RWPE2 (cell line): ENCODE results near the gene CENPN.

ENCODE experiments used
- ATAC-seq: fragments of 200-7000 bp; cut with Tn5 transposase; 3 replicates; pipeline ENCODE4 v1.9.1; 2021; ENCODE audit warnings: low read depth
- DNase-seq: peaks from one replicate; pipeline ENCODE4 v3.0.0-alpha.2; 2020; ENCODE audit warnings: low spot score
- H3K27ac ChIP-seq: fragments of 450-650 bp; 2 replicates; pipeline ENCODE4 v1.5.1; 2017; ENCODE audit warnings: mild to moderate bottlenecking; ENCODE audit not compliant: poor library complexity, severe bottlenecking
- H3K27me3 ChIP-seq: fragments of 250-450 bp; sonication (Bioruptor Pico); 2 replicates; pipeline ENCODE4 v1.5.1; 2021; ENCODE audit warnings: mild to moderate bottlenecking, moderate library complexity; ENCODE audit not compliant: insufficient read depth, poor library complexity, severe bottlenecking
- H3K36me3 ChIP-seq: fragments of 250-450 bp; sonication (Bioruptor Pico); 2 replicates; pipeline ENCODE4 v1.5.1; 2020; ENCODE audit warnings: low read depth, mild to moderate bottlenecking, moderate library complexity
- H3K4me1 ChIP-seq: fragments of 250-450 bp; sonication (Bioruptor Pico); 2 replicates; pipeline ENCODE4 v1.5.1; 2021; ENCODE audit warnings: mild to moderate bottlenecking, moderate library complexity; ENCODE audit not compliant: insufficient read depth, poor library complexity, severe bottlenecking
- H3K4me3 ChIP-seq: fragments of 250-450 bp; sonication (Bioruptor Pico); 2 replicates; pipeline ENCODE4 v1.5.1; 2021; ENCODE audit warnings: mild to moderate bottlenecking, moderate library complexity; ENCODE audit not compliant: severe bottlenecking
- H3K9me3 ChIP-seq: fragments of 250-450 bp; sonication (Bioruptor Pico); 2 replicates; pipeline ENCODE4 v1.5.1; 2021; ENCODE audit warnings: mild to moderate bottlenecking, moderate library complexity; ENCODE audit not compliant: severe bottlenecking
- TF ChIP-seq, protein P1 (sequence below): fragments of 450-650 bp; IDR thresholded peaks from one replicate; pipeline ENCODE4 v1.5.1; 2017; ENCODE audit warnings: mild to moderate bottlenecking, moderate library complexity; ENCODE audit not compliant: poor library complexity, severe bottlenecking

CENPN gene, protein sequence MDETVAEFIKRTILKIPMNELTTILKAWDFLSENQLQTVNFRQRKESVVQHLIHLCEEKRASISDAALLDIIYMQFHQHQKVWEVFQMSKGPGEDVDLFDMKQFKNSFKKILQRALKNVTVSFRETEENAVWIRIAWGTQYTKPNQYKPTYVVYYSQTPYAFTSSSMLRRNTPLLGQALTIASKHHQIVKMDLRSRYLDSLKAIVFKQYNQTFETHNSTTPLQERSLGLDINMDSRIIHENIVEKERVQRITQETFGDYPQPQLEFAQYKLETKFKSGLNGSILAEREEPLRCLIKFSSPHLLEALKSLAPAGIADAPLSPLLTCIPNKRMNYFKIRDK

DNA sequence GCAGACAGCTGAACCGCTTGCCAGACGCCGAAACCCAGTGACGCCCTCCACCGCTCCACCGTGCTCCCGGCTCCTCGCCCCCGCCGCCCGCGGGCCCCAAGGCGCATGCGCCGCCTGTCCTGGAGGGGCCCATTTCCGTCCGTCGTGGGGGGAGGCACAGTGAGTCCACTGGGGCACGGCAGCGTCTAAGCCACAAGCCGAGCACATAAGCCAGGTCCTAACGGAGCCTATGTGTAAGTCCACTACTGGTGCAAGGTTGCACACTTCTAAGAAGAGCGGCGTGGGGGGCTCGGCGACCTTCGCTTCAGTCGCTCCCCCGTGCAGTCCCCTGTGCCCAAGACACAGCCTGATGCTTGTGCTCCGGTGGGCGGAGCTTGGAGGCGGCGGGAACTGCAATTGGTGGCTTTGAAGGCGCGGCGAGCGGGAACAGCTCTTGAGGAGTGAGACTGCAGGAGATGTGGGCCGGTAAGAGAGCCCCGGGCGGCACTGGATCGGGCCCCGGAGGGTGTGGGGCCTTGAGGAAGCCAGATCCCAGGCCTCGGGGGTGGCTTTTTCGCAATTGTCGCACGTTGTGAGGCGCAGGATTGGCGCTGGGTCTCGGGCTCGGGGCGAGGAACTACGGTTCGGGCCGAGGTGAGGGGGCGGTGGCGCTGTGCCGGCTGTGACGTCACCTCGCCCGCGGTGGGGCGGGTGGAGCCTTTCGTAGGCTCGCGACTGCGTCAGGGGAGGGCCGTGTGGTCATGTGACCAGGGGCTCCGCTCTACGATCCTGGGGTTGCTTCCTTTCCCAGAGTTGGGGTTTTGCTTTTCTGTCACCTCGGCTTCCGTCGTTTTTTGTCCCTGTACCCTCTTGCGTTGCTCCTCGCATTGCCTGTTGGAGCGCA, at the start of gene CENPN, which contains the start of gene CMC2:
Gene CENPN, plus strand, starts transcription at position 402 of the 883 bp plus-strand sequence. CDS start 4,726 bp downstream, outside the sequence.
Gene CMC2, minus strand, starts transcription at position 73 of the 883 bp plus-strand sequence. CDS start 9,491 bp downstream, outside the sequence.
- Histone ChIP-seq H3K27me3 (no peaks in the 10 kb centered on the region), H3K36me3 (peaks cover 19% of the 10 kb centered on the region), H3K4me3 (peak within 1 kb of the TSS; percentile 84), H3K27ac (peak within 1 kb of the TSS; percentile 74), H3K9me3 (no peaks in the 10 kb centered on the region), H3K4me1 (peaks cover 15% of the 10 kb centered on the region)
- ATAC-seq (peak; percentile 89), DNase-seq (peak; percentile 99)
- TF ChIP-seq, protein P1, sequence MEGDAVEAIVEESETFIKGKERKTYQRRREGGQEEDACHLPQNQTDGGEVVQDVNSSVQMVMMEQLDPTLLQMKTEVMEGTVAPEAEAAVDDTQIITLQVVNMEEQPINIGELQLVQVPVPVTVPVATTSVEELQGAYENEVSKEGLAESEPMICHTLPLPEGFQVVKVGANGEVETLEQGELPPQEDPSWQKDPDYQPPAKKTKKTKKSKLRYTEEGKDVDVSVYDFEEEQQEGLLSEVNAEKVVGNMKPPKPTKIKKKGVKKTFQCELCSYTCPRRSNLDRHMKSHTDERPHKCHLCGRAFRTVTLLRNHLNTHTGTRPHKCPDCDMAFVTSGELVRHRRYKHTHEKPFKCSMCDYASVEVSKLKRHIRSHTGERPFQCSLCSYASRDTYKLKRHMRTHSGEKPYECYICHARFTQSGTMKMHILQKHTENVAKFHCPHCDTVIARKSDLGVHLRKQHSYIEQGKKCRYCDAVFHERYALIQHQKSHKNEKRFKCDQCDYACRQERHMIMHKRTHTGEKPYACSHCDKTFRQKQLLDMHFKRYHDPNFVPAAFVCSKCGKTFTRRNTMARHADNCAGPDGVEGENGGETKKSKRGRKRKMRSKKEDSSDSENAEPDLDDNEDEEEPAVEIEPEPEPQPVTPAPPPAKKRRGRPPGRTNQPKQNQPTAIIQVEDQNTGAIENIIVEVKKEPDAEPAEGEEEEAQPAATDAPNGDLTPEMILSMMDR: no peak

DNA sequence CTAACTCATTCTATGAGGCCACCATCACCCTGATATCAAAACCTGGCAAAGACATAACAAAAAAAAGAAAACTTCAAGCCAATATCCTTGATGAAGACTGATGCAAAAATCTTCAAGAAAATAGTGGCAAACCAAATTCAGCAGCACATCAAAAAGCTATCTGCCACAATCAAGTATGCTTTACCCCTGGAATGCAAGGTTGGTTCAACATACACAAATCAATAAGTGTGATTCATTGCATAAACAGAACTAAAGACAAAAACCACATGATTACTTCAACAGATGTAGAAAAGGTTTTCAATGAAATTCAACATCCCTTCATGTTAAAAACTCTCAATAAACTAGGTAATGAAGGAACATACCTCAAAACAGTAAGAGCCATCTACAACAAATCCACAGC, 48.7 kb upstream of the CENPN start:
- no peak overlapping the region for H3K27ac ChIP-seq
- TF ChIP-seq, protein P1: no peak
- DNase-seq (no peak), ATAC-seq (no peak)
- H3K27me3 ChIP-seq: no peaks in the 10 kb centered on the region
- no peaks in the 10 kb centered on the region for H3K4me1 ChIP-seq
- no peaks in the 10 kb centered on the region for H3K9me3 ChIP-seq
- no peak overlapping the region for H3K4me3 ChIP-seq
- H3K36me3 ChIP-seq: no peaks in the 10 kb centered on the region

DNA sequence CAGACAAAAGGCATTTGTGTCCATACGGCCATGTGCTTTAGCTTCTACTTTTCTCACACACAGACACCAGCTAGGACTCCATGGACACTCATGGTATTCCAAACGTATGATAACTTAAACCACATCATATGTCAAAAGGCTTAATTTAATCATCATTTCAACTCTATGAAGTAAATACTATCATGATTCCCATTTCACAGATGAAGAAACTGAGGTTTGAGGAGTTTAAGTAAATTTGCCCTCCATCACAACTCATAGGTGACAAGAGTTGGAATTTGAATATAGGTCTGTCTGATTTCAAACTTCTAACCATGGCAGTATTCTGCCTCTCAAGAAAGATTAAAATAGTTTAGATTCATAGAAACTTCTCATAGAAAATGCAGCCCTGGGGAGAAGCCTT, 44.1 kb upstream of the CENPN start:
- Histone ChIP-seq H3K27me3 (no peaks in the 10 kb centered on the region), H3K4me3 (no peak overlapping the region), H3K36me3 (0 out of 2 replicates have a peak, but pooled peaks cover 5% of the 10 kb centered on the region), H3K9me3 (no peaks in the 10 kb centered on the region), H3K4me1 (peaks cover 13% of the 10 kb centered on the region), H3K27ac (no peak overlapping the region)
- TF ChIP-seq, protein P1: no peak
- DNase-seq (no peak), ATAC-seq (no peak)

DNA sequence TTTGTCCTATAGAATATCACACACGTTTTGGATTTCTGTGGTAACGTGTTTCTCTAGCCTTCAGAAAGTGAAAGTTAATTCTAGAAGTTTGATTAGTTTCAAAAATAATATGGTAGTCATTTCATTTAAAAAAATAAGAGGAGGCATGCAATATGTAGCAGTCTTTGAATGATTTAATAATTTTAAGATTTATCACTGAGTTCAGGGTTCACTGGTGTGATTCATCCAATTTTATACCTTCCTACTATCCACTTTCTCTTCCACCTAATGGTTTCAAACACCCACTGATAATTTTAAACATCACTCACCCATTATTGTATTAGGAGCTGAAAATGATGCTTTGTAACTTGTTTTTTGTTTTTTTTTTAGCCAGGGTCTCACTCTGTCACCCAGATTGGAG, 42.7 kb upstream of the CENPN start:
- Histone ChIP-seq H3K36me3 (0 out of 2 replicates have a peak, but pooled peaks cover 6% of the 10 kb centered on the region), H3K4me1 (peaks cover 13% of the 10 kb centered on the region), H3K27me3 (no peaks in the 10 kb centered on the region), H3K27ac (no peak overlapping the region), H3K4me3 (no peak overlapping the region), H3K9me3 (no peaks in the 10 kb centered on the region)
- ATAC-seq (no peak), DNase-seq (no peak)
- TF ChIP-seq, protein P1: no peak
